ENCODE data around the gene RASGRP1.

GRCh38 chr15:38461066-38461833 lies 103.4 kb downstream of the RASGRP1 start:
- TF ChIP-seq CTCF (IDR thresholded peaks at IDR 0.05) (no peak), ZFX (IDR thresholded peaks at IDR 0.05; ENCODE audit: borderline replicate concordance) (no peak)

Data from 22Rv1 (cell line).